SU-DHL-6 (cell line): Measurements from ENCODE around the gene PTPRK.

Experiments used
- H2AFZ ChIP-seq: fragments of 200-600 bp; sonication (generic); 2 replicates; pipeline ENCODE4 v1.6.1; 2014; ENCODE audit warnings: low read depth, mild to moderate bottlenecking, moderate library complexity, mixed read lengths, antibody characterized with exemption, low read length; ENCODE audit not compliant: severe bottlenecking
- H3F3A ChIP-seq: fragments of 200-600 bp; shearing (Covaris generic); 2 replicates; pipeline ENCODE4 v1.6.0; 2016; ENCODE audit warnings: antibody characterized with exemption, mild to moderate bottlenecking; ENCODE audit not compliant: insufficient read depth
- H3K27ac ChIP-seq: fragments of 200-600 bp; sonication (generic); 2 replicates; pipeline ENCODE4 v1.5.1; 2016; ENCODE audit warnings: low read depth, mild to moderate bottlenecking, low read length, moderate library complexity, mixed read lengths
- H3K27me3 ChIP-seq: fragments of 200-600 bp; sonication (generic), shearing (Covaris generic); 2 replicates; pipeline ENCODE4 v1.6.0; 2014; ENCODE audit warnings: mild to moderate bottlenecking, low read length
- H3K36me3 ChIP-seq: fragments of 200-600 bp; sonication (generic); 2 replicates; pipeline ENCODE4 v1.6.1; 2014; ENCODE audit warnings: mild to moderate bottlenecking, low read length, mixed read lengths
- H3K4me2 ChIP-seq: fragments of 300-600, 200-600 bp; shearing (Covaris generic), sonication (generic); 2 replicates; pipeline ENCODE4 v1.6.0; 2014; ENCODE audit warnings: low read length, low read depth, mild to moderate bottlenecking; ENCODE audit not compliant: poor library complexity, severe bottlenecking
- H3K4me3 ChIP-seq: fragments of 200-600 bp; sonication (generic); 2 replicates; pipeline ENCODE4 v1.5.1; 2014; ENCODE audit warnings: antibody characterized with exemption, low read length, mild to moderate bottlenecking, mixed read lengths; ENCODE audit not compliant: insufficient read depth, poor library complexity, severe bottlenecking
- H3K79me2 ChIP-seq: fragments of 200-600 bp; sonication (generic); 2 replicates; pipeline ENCODE4 v1.6.1; 2014; ENCODE audit warnings: mild to moderate bottlenecking, low read length, moderate library complexity; ENCODE audit not compliant: insufficient read depth
- H3K9ac ChIP-seq: fragments of 200-600 bp; sonication (generic); 2 replicates; pipeline ENCODE4 v1.7.0; 2014; ENCODE audit warnings: mild to moderate bottlenecking, low read length
- H3K9me2 ChIP-seq: fragments of 200-600 bp; sonication (generic); replicated peaks from 2 replicates; pipeline ENCODE4 v1.6.1; 2014; ENCODE audit warnings: low read length; ENCODE audit not compliant: insufficient read depth
- H3K9me3 ChIP-seq: fragments of 200-600 bp; sonication (generic); 2 replicates; pipeline ENCODE4 v1.6.1; 2014; ENCODE audit warnings: low read length, mixed read lengths; ENCODE audit not compliant: insufficient read depth
- H4K20me1 ChIP-seq: fragments of 200-600 bp; sonication (generic); 2 replicates; pipeline ENCODE4 v1.6.1; 2014; ENCODE audit warnings: low read depth, mild to moderate bottlenecking, antibody characterized with exemption, low read length, moderate library complexity, mixed read lengths
- EZH2phosphoT487 ChIP-seq: fragments of 200-600 bp; sonication (generic), shearing (Covaris generic); conservative IDR thresholded peaks from 2 replicates; pipeline ENCODE4 v1.6.1; 2018; ENCODE audit warnings: mild to moderate bottlenecking, antibody characterized with exemption, low read length, moderate library complexity, mixed read lengths
- TF ChIP-seq, protein P1 (sequence below): fragments of 200-600 bp; sonication (generic); IDR thresholded peaks from one replicate; pipeline ENCODE4 v1.5.1; 2017; ENCODE audit warnings: antibody characterized with exemption, mild to moderate bottlenecking, low read length, moderate library complexity; ENCODE audit not compliant: insufficient read depth, poor library complexity, severe bottlenecking

PTPRK gene

DNA sequence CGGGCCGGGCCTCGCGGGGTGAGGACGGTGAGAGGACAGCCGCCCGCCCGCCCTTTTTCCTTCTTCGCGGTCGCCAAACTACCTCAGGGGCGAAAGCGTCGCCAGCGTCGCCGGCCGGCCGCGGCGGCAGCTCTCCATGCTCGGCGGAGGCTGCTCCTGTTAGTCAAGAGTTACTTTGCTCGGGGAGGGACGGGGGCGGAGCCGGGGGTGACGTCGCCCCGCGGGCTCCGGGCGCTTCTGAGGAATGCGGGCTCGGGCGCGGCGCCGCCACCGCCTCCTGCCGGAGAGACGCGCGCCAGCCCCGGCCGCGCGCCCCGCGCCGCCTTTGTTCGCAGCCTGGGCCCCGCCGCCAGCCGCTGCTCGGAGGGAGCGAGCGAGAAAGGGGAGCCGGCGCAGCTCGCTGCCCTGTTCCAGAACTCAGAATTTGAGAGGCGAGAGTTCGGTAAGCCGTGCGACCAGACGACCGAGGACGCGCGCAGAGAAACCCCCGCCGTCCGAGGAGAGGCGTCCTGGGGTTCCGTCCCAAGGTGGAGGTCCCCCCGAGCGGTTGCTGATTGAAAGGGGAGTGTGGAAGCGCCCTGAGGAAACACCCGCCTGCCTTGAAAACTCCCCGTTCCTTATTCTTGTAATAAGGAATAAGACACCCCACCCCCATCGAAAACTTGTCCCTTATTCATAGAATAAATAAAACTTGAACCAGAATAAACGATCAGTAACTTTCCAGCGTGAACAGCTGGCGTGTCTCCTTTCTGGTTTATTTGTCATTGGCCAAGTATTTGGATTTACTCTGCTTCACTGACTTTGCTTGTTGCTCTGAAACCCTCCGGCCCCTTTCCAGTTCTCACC, at the start of gene PTPRK:
Gene PTPRK, minus strand, starts transcription at position 164 of the 846 bp plus-strand sequence. CDS start 241 bp downstream, outside the sequence.
- H3K4me3 ChIP-seq: no peak within 1 kb of the TSS
- H3F3A ChIP-seq: no peaks in the 10 kb centered on the region
- H3K9me2 ChIP-seq: no peaks in the 10 kb centered on the region
- no peak within 1 kb of the TSS for H3K4me2 ChIP-seq
- H3K9ac ChIP-seq: no peak within 1 kb of the TSS
- no peaks in the 10 kb centered on the region for H3K36me3 ChIP-seq
- H3K79me2 ChIP-seq: no peaks in the 10 kb centered on the region
- TF ChIP-seq, protein P1, sequence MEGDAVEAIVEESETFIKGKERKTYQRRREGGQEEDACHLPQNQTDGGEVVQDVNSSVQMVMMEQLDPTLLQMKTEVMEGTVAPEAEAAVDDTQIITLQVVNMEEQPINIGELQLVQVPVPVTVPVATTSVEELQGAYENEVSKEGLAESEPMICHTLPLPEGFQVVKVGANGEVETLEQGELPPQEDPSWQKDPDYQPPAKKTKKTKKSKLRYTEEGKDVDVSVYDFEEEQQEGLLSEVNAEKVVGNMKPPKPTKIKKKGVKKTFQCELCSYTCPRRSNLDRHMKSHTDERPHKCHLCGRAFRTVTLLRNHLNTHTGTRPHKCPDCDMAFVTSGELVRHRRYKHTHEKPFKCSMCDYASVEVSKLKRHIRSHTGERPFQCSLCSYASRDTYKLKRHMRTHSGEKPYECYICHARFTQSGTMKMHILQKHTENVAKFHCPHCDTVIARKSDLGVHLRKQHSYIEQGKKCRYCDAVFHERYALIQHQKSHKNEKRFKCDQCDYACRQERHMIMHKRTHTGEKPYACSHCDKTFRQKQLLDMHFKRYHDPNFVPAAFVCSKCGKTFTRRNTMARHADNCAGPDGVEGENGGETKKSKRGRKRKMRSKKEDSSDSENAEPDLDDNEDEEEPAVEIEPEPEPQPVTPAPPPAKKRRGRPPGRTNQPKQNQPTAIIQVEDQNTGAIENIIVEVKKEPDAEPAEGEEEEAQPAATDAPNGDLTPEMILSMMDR: no peak
- TF ChIP-seq EZH2phosphoT487: no peak
- H2AFZ ChIP-seq: no peak within 1 kb of the TSS
- no peaks in the 10 kb centered on the region for H3K9me3 ChIP-seq
- no peaks in the 10 kb centered on the region for H4K20me1 ChIP-seq
- H3K27me3 ChIP-seq: no peaks in the 10 kb centered on the region
- H3K27ac ChIP-seq: no peak within 1 kb of the TSS

DNA sequence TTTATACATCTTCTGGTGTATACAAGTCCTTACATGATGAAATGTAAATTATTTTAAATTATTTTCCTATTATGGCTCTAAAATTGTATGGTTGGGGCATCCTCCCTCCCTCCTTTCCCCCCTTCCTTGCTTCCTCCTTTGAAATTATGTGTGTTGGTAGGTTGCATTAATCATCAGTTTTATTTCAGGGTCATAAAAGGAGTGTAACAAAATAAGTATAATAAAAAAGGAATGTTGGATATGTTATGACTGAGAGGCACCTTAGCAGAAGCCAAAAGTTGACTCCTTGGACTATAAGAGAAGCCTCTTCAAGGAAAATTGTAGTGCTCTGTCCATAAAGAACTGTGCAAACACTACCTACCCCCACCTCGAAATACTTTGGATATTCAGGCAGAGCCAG, 46.6 kb upstream of the PTPRK start:
- H3K9me2 ChIP-seq: no peaks in the 10 kb centered on the region
- H3K79me2 ChIP-seq: no peaks in the 10 kb centered on the region
- no peaks in the 10 kb centered on the region for H3K27me3 ChIP-seq
- no peaks in the 10 kb centered on the region for H4K20me1 ChIP-seq
- TF ChIP-seq, protein P1: no peak
- no peak for TF ChIP-seq EZH2phosphoT487
- H3K36me3 ChIP-seq: no peaks in the 10 kb centered on the region
- H3F3A ChIP-seq: no peaks in the 10 kb centered on the region
- no peak overlapping the region for H3K9ac ChIP-seq
- H3K9me3 ChIP-seq: no peaks in the 10 kb centered on the region
- no peak overlapping the region for H3K4me2 ChIP-seq
- H3K4me3 ChIP-seq: no peak overlapping the region
- no peak overlapping the region for H3K27ac ChIP-seq
- no peak overlapping the region for H2AFZ ChIP-seq

DNA sequence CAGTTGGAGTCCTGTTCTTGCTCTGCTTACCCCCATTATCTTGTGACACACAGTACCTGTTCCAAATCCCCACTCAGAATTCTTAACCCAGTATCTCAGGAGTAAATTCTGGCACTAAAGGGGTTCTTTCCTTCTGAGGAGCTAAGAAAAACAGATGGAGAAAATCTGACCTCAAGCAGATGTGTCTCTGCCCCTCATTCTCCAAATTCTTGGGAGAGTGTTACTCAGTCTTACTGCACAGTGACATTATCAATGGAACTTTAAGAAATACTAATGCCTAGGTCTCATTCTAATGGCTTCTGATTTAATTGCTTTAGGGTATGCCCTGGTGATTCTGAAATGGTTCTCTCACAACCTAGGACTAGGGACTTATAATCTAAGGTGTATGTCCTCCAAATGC, 40.6 kb upstream of the PTPRK start:
- Histone ChIP-seq H3K36me3 (no peaks in the 10 kb centered on the region), H3K4me3 (no peak overlapping the region), H3K79me2 (no peaks in the 10 kb centered on the region), H3K4me2 (no peak overlapping the region), H3K27me3 (no peaks in the 10 kb centered on the region), H3K9me2 (no peaks in the 10 kb centered on the region), H3K9me3 (no peaks in the 10 kb centered on the region), H3K9ac (no peak overlapping the region), H3K27ac (no peak overlapping the region), H4K20me1 (no peaks in the 10 kb centered on the region), H3F3A (no peaks in the 10 kb centered on the region), H2AFZ (no peak overlapping the region)
- no peak for TF ChIP-seq EZH2phosphoT487
- TF ChIP-seq, protein P1: no peak
